T-helper 22 cell (primary cell): ENCODE data around the gene ZNF792.
"Not testable (repeated sequence)": the region's sequence is repeated elsewhere in the genome, so short reads cannot be mapped to it uniquely, and the experiment has no call there.

ENCODE experiments used
- DNase-seq: peaks from one replicate; pipeline ENCODE4 v3.0.0-alpha.2; 2020; ENCODE audit warnings: low read depth

ZNF792 gene

GRCh38 chr19:34998777-34999497 lies 34.9 kb upstream of the ZNF792 start:
- no peak for DNase-seq

- DNase-seq, result not testable (repeated sequence)
These were observed 34.2 kb upstream of the ZNF792 start for GRCh38 chr19:34998224-34998623.

GRCh38 chr19:34997071-34997617 lies 33.1 kb upstream of the ZNF792 start:
- no peak for DNase-seq

GRCh38 chr19:34995551-34995950 lies 31.5 kb upstream of the ZNF792 start:
- no peak for DNase-seq

GRCh38 chr19:34994643-34995541 lies 30.9 kb upstream of the ZNF792 start:
- DNase-seq, result no peak

- DNase-seq, result no peak
These were observed 30.2 kb upstream of the ZNF792 start for GRCh38 chr19:34994286-34994642.

GRCh38 chr19:34992582-34992981 lies 28.6 kb upstream of the ZNF792 start:
- not testable (repeated sequence) for DNase-seq

GRCh38 chr19:34991542-34992333 lies 27.7 kb upstream of the ZNF792 start:
- DNase-seq, result no peak

- DNase-seq, result no peak
These were observed 26.7 kb upstream of the ZNF792 start for GRCh38 chr19:34990578-34991192.

GRCh38 chr19:34989298-34989697 lies 25.3 kb upstream of the ZNF792 start:
- DNase-seq, result no peak

GRCh38 chr19:34988119-34988518 lies 24.1 kb upstream of the ZNF792 start:
- no peak for DNase-seq

- no peak for DNase-seq
These were observed 21.4 kb upstream of the ZNF792 start for GRCh38 chr19:34985249-34986022.

GRCh38 chr19:34984287-34984686 lies 20.3 kb upstream of the ZNF792 start:
- no peak for DNase-seq

GRCh38 chr19:34983786-34984185 lies 19.8 kb upstream of the ZNF792 start:
- DNase-seq, result no peak

- DNase-seq, result no peak
These were observed 18.2 kb upstream of the ZNF792 start for GRCh38 chr19:34982275-34982674.

- no peak for DNase-seq
These were observed 16.0 kb upstream of the ZNF792 start for GRCh38 chr19:34979819-34980640.

- no peak for DNase-seq
These were observed 12.6 kb upstream of the ZNF792 start for GRCh38 chr19:34976611-34977010.

GRCh38 chr19:34975056-34975455 lies 11.0 kb upstream of the ZNF792 start:
- DNase-seq, result no peak

- no peak for DNase-seq
These were observed 10.6 kb upstream of the ZNF792 start for GRCh38 chr19:34974646-34975045.

- no peak for DNase-seq
These were observed 8.2 kb upstream of the ZNF792 start for GRCh38 chr19:34972163-34972705.
